Activated CD8-positive, alpha-beta memory T cell treated with anti-CD3 and anti-CD28 coated beads for 36 hours (primary cell): ENCODE results near the gene PABPN1L. TPM values are rescaled to one million over a fixed set of nuclear protein-coding genes. Genes with fewer than 3 reads are reported as not detected.

Source experiments
- CTCF ChIA-PET: fragments of 350-600 bp; sonication (Branson Sonifier 250); formaldehyde crosslinking; loops from one replicate; lab custom pipeline; 2021; ENCODE audit warnings: antibody characterized with exemption; lab: Charles Lee
- POLR2A ChIA-PET: fragments of 350-600 bp; sonication (Branson Sonifier 250); formaldehyde crosslinking; loops from one replicate; lab custom pipeline; 2021; ENCODE audit warnings: antibody characterized with exemption; lab: Charles Lee
- total RNA-seq, 2 experiments: library from RNA; stranded (reverse); gene quantifications; one replicate each; pipeline ENCODE4 v1.2.3, GENCODE V29; 2021

Gene PABPN1L, protein sequence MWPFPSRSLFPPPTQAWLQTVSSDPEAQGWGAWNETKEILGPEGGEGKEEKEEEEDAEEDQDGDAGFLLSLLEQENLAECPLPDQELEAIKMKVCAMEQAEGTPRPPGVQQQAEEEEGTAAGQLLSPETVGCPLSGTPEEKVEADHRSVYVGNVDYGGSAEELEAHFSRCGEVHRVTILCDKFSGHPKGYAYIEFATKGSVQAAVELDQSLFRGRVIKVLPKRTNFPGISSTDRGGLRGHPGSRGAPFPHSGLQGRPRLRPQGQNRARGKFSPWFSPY
- not detected for total RNA-seq

DNA sequence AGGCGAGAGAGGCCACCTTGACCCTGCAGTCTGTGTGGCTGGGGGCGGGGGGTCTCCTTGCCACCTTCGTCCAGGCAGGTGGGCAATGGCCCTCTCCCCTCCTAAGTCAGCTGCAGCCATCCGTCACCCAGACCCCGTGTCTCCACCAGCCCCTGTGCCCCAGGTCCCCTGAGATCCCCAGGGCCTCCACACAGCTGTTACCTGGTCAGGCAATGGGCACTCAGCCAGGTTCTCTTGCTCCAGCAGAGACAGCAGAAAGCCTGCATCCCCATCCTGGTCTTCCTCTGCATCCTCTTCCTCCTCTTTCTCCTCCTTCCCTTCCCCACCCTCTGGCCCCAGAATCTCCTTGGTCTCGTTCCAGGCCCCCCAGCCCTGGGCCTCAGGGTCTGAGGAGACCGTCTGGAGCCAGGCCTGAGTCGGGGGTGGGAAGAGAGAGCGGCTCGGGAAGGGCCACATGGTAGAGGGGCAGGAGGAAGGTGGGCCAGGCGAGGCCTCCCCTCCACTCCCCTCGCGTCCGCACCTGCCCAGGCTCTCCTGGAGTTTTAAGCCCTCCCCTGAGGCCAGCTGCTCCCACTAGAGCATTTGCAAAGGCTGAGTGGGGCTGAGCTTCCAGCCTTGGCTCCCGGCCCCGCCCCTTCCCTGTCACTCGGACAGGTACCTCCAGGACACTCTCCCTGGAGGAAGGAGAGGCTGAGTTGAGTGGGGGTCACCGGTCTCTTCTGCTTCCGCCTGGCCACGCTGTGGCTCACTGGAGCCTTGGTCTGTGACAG is at the start of gene PABPN1L:
Gene PABPN1L (minus strand): TSS at position 510 of the 770 bp plus-strand sequence. CDS start 54 bp downstream, at position 456.
- ChIA-PET CTCF (no interaction called here), POLR2A (no interaction called here)

DNA sequence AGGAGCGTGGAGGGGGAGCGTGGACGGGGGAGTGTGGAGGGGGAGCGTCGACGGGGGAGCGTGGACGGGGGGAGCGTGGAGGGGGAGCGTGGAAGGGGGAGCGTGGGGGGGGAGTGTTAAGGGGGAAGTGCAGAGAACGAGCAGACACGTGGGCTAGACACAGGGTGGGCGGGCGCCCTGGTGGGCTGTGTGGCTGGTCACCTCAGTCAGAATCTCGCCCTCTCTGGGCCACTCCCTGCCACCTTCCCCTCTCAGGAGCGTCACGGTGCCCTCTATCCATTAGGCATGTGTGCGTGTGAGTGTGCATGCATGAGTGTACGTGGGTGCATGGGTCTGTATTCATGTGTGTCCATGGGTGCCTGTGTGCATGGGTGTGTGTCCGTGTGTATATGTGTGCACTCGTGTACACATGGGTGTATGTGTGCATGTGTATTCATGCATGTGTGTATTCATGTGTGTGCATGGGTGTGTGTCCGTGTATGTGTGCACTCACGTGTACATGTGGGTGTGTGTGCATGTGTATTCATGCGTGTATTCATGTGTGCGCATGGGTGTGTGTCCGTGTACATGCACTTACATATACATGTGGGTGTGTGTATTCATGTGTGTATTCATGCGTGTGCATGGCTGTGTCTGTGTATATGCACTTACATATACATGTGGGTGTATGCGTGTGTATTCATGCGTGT is 49.3 kb upstream of the PABPN1L start:
- POLR2A ChIA-PET, result no interaction called here
- CTCF ChIA-PET, result no interaction called here

DNA sequence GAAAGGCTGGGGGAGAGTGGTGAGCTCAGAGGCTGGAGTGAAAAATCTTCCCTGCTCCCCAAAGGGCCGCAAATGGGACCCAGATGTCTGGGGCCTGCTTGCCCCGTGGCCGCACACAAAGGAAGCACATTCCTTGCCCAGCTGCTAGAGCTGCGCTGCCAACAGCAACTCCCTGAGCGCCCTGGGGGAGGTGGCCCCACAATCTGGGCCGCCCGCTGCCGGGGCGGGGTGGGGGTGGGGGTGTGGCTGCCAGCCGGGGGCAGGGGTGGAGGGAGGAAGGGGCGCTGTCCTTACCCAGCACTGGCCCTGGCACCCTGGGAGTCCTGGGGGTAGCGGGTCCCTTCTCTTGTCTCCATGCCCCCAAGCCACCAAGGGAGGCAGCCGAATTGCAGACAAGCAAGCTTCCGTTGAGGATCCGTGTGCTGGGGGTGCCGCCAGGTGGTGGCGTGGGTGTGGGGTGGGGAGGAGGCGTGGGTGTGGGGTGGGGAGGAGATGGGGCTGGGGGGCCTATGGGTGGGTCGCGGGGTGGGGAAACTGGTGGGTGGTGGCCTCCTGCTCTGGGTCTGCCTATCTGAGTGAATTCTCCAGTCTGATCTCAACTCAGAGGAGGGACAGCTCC is 48.4 kb upstream of the PABPN1L start:
- POLR2A ChIA-PET, result no interaction called here
- CTCF ChIA-PET, result no interaction called here

DNA sequence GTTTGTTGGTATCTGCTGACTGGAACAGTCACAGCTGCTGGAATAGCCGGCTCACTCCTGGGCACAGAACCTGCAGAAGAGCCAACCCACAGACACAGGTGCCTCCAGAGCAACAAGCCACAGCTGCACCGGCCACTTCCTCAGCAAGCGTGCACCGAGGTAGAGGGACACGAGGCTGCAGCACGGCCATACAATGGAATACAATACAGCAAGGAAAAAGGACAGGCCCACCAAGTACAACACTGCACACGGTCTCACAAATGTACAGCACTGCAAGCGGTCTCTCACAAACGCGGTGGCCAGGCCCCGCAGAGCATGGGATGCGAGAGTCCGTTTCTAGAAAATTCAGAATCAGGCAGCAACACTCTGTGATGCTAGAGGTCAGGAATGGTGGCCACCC is 47.4 kb upstream of the PABPN1L start:
- POLR2A ChIA-PET, result no interaction called here
- CTCF ChIA-PET, result interaction anchor here (0.9 kb wide), 1 partner anchor 254 kb away, joined by 3 read pairs; no protein-coding TSS in a partner anchor

DNA sequence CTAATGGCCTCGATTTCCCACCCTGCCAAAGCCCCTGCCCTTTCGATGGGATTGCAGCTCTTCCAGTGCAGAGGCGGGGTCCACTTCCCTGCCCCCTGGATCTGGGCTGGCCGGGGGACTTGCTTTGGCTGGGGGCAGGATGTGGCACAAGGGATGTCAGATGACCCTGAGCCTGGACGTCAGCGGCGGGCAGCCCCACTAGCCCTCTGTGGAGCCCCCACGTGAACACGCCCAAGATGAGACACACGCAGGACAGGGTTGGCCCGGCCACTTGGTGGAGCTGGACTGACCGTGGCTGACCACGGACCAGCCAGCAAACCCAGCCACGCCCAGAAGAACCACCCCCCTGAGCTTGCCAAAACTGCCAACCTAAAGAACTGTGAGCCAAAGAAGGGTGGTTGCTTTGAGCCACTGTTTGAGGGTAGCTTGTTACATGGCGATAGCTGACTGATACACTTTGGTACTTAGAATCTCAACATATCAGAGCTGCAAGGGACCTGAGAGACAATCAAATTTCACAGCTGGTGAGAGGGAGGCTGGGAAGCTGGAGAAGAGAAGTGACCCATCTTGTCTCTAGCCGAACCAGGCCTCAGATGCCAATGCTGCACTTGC is 46.6 kb upstream of the PABPN1L start:
- POLR2A ChIA-PET, result no interaction called here
- CTCF ChIA-PET, result interaction anchor here (0.9 kb wide), 1 partner anchor 254 kb away, joined by 3 read pairs; no protein-coding TSS in a partner anchor

DNA sequence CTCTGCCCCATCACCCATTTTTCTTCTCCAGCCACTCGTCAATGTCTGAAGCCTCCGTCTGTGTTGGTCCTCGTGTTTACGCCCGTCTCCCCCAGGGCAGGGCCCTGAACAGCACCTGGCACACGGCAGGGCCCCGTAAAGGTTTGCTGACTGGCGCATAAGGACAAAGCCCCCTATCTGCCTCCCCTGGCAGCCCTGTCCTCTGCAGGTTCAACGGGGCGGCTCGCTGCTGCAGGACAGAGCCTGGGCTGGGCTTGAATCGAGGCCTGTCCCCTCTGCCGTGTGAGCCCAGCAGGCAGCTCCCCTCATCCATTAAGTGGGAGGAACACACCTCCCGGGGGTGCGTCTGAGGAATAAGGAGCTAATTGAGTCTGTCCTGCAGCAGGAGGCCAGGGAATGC is 46.1 kb upstream of the PABPN1L start:
- ChIA-PET POLR2A (no interaction called here), CTCF (no interaction called here)

DNA sequence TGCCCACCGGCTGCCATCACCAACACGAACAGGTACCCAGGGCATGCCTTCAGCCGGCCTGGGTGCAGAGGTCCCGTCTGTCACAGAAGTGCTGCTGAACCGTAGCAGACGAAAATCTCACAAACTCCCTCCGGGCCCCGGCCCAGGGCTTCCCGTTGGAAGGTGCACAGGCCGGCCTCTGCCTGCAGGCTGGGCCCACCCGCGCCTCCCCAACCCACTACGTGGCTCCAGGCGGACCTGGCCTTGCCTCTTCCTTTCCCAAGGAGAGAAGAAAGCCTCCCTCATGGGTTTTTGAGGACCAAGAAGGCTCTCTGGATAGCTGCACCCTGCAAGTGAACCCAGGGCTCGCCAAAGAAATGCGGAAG is 45.5 kb upstream of the PABPN1L start:
- CTCF ChIA-PET, result no interaction called here
- POLR2A ChIA-PET, result no interaction called here

DNA sequence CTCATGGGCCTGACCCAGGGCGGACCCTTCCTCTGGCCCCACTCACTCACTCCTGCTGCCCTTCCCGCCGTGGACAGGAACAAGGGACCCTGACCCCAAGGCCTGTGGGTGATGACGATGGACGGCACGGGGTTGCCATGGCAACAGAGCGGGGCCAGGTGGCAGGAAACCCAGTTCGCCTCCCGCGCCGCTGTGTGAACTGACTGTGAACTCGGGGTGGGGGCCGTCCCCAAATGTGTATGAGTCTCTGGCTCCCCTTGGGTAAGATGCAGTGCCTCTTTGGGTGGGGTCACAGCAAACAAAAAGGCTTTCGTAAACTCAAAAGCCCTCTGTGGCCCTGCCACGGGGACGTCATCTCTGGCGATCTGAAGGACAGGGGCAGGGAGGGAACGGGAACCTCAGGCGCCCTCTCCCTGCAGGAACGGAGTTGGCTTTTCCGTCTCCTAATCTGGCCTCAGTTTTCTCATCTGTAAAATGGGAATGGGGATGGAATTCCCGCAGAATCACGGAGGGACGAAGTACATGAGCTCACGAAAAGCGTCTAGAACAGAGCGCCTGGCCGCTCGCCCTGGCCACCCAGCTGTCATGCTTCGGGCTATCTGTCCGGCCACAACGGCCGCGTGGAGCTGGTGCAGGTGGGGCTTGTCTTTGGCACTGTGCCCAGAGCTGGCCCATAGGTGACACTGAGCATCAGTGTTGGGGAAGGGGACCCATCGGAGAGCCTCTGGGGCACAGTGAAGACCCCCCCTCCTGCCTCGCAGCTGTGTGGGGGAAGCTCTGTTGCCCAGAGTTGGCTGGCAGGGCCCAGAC is 44.9 kb upstream of the PABPN1L start:
- CTCF ChIA-PET, result no interaction called here

DNA sequence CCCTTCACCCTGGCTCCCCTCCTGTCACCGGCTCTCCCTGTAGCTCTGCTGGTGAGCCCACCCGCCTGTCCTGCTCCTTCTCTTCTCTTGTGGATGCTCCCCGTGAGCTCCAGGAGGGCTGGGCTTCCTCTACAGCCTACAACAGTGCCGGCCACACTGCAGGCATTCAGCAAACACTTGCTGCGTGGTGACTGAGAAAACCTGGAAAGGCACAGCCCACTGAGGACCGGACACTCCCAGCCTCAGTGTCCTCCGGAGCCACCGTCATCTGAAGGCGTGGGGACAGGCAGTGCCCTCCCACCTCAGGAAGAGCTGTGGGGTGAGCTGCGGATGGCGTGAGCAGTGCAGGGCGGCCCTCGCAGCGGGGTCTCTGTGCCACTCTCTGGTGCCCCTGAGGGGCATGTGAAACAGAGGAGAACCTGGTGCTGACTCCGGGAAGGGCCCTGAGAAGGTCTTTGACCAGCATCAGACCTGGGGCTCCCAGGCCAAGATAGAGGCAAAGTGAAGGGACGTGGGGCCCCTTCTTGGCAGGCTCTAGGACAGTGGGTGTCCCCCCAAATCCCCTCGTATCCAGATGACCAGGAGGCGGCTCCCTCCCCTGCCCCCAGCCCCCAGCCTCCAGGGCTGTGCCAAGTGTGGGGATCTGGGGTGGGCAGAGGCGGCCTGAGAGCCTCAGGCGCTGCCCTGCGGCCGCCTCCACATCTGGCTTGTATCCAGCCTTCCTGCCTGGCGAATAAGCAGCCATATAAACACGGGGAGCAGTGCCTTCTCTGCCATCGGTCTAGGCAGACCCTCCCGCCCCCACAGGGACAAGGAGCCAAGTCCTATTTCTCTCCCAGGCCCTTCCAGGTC is 44.0 kb upstream of the PABPN1L start:
- CTCF ChIA-PET, result no interaction called here
- POLR2A ChIA-PET, result no interaction called here

More for the DNA sequence above, 44.9 kb upstream of the PABPN1L start:
- POLR2A ChIA-PET, result no interaction called here

DNA sequence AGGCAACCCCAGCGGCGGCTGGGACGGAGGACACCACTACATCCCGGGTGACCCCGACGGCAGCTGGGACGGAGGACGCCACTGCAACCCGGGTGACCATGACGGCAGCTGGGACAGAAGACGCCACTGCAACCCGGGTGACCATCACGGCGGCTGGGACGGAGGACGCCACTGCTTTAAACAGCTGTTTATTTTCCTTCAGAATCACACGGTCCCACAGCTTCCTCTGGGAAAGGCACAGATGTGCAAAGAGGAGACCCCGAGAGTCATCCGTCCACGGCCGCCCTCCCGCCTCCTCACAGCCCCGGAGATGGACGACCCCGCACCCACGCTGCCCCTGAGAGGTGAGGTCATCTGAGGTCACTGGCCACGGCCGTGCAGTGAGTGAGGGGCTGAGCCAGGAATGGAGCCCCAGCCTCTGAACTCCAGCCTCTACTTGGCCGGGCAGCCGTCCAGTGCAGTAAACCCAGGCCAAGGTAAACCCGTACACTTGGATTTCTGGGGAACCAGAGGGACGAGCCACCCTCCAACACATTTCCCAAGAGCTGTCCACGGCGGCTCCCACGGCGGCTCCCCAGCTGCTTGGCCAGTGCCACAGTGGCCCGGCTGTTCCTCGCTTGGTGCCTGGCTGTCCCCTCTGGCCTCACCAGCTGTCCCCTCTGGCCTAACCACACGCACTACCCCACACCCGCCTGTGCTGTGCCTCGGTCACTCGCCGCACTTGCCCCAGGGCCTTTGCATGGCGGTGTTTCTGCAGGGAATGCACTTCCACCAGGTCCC is 43.2 kb upstream of the PABPN1L start:
- ChIA-PET CTCF (no interaction called here), POLR2A (no interaction called here)

DNA sequence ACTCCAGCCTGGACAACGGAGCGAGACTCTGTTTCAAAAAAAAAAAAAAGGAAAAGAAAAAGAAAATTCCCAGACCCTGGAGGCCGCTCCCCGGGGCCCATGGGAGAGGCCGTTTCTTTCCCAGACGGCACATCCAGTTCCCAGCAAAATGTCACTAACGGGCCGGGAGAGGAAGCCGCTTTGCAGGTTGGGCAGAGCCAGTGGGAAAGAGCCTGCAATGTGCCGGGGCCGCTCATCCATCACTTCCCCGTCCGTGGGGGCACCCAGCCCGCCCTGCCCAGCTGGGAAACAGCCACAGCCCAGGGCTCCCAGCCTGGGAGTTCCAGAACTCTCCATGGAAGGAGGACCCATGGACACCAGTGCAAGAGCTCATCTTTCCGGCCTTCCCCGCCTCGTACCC is 41.8 kb upstream of the PABPN1L start:
- CTCF ChIA-PET, result no interaction called here
- POLR2A ChIA-PET, result no interaction called here

DNA sequence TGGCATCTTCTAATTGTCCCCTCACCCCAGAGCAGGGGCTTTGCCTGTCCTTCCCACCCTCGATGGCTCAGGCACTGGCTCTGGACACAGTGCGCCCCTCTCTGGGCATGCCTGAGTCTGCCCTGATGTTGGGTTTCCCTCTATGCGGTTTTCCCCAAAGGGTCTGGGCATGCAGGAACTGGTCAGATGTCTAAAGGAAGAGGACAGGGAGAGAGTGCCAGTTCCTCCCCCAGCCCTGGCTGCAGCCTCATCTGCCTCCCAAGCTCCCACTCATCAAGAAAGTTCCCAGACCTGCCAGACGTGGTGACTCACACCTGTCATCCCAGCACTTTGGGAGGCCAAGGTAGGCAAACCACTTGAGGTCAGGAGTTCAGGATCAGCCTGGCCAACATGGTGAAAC is 41.3 kb upstream of the PABPN1L start:
- POLR2A ChIA-PET, result no interaction called here
- CTCF ChIA-PET, result no interaction called here

DNA sequence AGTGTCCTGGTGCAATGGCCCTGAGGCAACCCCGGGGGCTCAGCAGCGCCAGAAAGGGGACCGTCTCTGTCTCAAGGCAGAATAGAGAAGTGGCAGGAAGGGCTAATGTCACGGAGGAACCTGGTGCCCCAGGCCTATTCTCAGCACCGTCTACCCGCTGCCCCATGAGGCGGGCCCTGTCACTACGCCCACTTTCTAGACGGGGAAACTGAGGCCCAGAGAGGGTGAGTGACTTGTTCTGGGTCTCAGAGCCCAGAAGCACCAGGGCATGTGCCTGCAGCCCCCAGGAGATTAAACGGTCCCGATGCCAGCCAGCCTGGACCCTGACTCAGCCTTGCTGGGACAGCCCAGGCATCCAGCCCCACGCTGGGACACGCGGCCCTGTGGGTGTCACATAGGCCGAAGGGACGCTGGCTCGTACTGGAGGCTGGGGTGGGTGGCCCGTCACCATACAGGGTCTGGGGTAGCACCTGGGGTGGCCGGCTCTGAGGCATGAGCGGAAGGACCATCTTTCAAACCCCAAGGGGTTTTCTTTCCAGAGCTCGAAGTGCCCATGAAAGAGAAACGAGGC is 40.2 kb upstream of the PABPN1L start:
- ChIA-PET POLR2A (no interaction called here), CTCF (no interaction called here)

DNA sequence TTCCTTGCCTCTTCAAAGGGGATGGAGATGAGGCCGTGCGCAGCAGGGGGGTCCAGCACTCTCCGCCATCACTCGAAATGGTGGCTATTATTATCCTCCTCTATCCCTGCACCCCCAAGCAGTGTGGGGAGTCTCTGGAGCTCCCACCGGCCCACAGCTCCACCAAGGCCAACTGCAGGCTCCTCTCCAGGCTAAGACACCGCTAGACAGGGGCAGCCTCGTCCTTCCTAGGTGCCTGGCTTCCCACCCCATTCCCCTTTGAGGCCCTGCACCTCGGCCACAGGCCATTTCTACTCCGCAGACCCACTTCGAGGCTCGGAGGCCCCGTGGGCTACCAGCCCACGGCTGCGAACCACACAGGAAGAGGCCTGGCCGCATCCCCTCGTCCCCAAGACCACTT is 39.6 kb upstream of the PABPN1L start:
- POLR2A ChIA-PET, result no interaction called here
- CTCF ChIA-PET, result no interaction called here

DNA sequence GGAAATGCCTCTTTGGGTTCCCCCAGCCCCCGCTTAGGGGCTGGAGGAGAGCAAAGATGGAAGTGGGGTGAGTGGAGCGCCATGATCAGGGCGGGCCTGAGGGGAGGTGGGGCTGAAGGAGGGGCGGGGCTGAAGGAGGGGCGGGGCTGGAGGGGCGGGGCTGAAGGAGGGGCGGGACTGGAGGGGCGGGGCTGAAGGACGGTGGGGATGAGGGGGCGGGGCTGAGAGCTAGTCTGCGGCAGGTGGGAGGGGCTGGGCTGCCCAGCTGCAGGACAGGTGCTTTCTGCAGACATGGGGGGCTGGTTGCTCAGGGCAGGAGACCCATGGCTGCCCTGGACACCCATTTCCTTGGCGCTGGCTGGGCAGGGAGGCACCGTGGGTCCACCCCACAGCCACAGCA is 39.1 kb upstream of the PABPN1L start:
- ChIA-PET POLR2A (no interaction called here), CTCF (no interaction called here)

DNA sequence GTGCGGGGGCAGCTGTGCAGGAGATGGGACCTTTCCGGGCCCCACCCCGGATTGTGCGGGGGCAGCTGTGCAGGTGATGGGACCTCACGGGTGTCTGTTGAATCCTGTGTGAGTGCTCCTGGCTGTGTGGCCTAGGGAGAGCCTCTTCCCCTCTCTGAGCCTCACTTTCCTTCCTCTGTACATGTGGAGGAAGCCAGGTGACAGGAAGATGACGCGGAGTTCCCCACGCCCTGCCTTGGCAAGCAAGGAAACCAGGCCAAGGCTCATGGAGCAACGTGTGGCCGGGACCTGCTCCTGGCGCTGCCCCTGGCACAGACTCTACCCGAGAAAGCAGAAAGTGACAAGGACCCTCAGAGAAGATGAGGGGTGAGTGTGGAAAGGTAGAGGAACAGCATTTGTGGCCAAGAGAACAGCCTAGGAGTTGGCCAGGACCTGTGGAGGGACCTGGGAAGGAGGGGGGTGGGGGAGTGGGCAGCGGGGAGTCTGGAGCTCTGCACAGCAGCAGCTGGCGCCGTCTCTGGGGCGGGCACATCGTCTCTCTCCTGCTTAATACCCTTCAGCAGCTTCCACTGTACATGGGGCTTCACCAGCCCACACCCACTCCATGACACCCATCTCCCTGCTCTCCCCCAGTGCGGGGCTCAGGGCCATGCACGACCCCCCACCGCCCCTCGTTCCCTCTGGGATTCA is 38.4 kb upstream of the PABPN1L start:
- POLR2A ChIA-PET, result no interaction called here
- CTCF ChIA-PET, result no interaction called here
